ENCODE data around the gene APP.

APP gene

GRCh38 chr21:25959799-25960198, 210.8 kb downstream of the APP start:
- no peak overlapping the region for H3K9ac ChIP-seq
- H3K4me3 ChIP-seq (ENCODE audit: low read depth, low read length), result no peak overlapping the region
- H3K9me3 ChIP-seq (ENCODE audit: control insufficient read depth, low read length), result no peaks in the 10 kb centered on the region
- H3K36me3 ChIP-seq (ENCODE audit: control insufficient read depth, insufficient read depth, low read length), result no peaks in the 10 kb centered on the region
- H3K27me3 ChIP-seq (ENCODE audit: control insufficient read depth, insufficient read depth, low read length), result no peaks in the 10 kb centered on the region
- H3K4me1 ChIP-seq, result no peaks in the 10 kb centered on the region
- H3K27ac ChIP-seq, result no peak overlapping the region
- no peaks in the 10 kb centered on the region for H3K79me2 ChIP-seq
- TF ChIP-seq, protein P1, sequence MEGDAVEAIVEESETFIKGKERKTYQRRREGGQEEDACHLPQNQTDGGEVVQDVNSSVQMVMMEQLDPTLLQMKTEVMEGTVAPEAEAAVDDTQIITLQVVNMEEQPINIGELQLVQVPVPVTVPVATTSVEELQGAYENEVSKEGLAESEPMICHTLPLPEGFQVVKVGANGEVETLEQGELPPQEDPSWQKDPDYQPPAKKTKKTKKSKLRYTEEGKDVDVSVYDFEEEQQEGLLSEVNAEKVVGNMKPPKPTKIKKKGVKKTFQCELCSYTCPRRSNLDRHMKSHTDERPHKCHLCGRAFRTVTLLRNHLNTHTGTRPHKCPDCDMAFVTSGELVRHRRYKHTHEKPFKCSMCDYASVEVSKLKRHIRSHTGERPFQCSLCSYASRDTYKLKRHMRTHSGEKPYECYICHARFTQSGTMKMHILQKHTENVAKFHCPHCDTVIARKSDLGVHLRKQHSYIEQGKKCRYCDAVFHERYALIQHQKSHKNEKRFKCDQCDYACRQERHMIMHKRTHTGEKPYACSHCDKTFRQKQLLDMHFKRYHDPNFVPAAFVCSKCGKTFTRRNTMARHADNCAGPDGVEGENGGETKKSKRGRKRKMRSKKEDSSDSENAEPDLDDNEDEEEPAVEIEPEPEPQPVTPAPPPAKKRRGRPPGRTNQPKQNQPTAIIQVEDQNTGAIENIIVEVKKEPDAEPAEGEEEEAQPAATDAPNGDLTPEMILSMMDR (IDR thresholded peaks at IDR 0.05), result no peak
- H3K4me2 ChIP-seq (ENCODE audit: low read length), result no peak overlapping the region
- no peak overlapping the region for H2AFZ ChIP-seq

- Histone ChIP-seq H2AFZ (no peak overlapping the region), H3K4me1 (no peaks in the 10 kb centered on the region), H3K79me2 (no peaks in the 10 kb centered on the region), H3K4me2 (ENCODE audit: low read length) (no peak overlapping the region), H3K27me3 (ENCODE audit: control insufficient read depth, insufficient read depth, low read length) (no peaks in the 10 kb centered on the region), H3K9me3 (ENCODE audit: control insufficient read depth, low read length) (no peaks in the 10 kb centered on the region), H3K9ac (no peak overlapping the region), H3K36me3 (ENCODE audit: control insufficient read depth, insufficient read depth, low read length) (no peaks in the 10 kb centered on the region), H3K27ac (no peak overlapping the region), H3K4me3 (ENCODE audit: low read depth, low read length) (no peak overlapping the region)
- TF ChIP-seq, protein P1 (IDR thresholded peaks at IDR 0.05), result no peak
Observed at GRCh38 chr21:25956993-25957714, 213.4 kb downstream of the APP start.

DNA sequence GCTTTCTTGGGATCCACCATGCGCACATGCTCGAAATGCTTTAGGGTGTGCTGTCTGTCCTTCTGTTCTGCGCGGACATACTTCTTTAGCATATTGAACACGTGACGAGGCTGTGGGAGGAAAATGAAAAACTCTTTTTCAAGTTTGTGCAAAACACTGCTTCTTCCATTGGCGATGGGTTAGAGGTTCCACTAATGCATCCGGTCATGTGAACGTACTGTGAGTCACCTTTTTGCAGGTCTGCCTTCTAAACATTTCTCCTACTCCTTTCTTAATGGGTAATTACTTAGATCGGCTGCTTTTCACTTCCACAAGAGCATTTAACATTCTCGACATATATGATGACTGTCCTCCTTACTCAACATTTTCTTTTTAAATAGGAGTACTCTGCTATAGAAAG, 214.9 kb downstream of the APP start:
- Histone ChIP-seq H3K79me2 (no peaks in the 10 kb centered on the region), H3K4me2 (ENCODE audit: low read length) (no peak overlapping the region), H3K36me3 (ENCODE audit: control insufficient read depth, insufficient read depth, low read length) (no peaks in the 10 kb centered on the region), H3K27ac (no peak overlapping the region), H3K27me3 (ENCODE audit: control insufficient read depth, insufficient read depth, low read length) (no peaks in the 10 kb centered on the region), H3K9me3 (ENCODE audit: control insufficient read depth, low read length) (no peaks in the 10 kb centered on the region), H3K4me3 (ENCODE audit: low read depth, low read length) (no peak overlapping the region), H2AFZ (no peak overlapping the region), H3K4me1 (no peaks in the 10 kb centered on the region), H3K9ac (no peak overlapping the region)
- TF ChIP-seq, protein P1 (IDR thresholded peaks at IDR 0.05), result no peak

- Histone ChIP-seq H3K4me2 (ENCODE audit: low read length) (no peak overlapping the region), H2AFZ (no peak overlapping the region), H3K27me3 (ENCODE audit: control insufficient read depth, insufficient read depth, low read length) (no peaks in the 10 kb centered on the region), H3K4me1 (no peaks in the 10 kb centered on the region), H3K9me3 (ENCODE audit: control insufficient read depth, low read length) (no peaks in the 10 kb centered on the region), H3K9ac (no peak overlapping the region), H3K79me2 (no peaks in the 10 kb centered on the region), H3K4me3 (ENCODE audit: low read depth, low read length) (no peak overlapping the region), H3K27ac (no peak overlapping the region), H3K36me3 (ENCODE audit: control insufficient read depth, insufficient read depth, low read length) (no peaks in the 10 kb centered on the region)
- TF ChIP-seq, protein P1 (IDR thresholded peaks at IDR 0.05), result no peak
Observed at GRCh38 chr21:25953659-25954058, 216.9 kb downstream of the APP start.

DNA sequence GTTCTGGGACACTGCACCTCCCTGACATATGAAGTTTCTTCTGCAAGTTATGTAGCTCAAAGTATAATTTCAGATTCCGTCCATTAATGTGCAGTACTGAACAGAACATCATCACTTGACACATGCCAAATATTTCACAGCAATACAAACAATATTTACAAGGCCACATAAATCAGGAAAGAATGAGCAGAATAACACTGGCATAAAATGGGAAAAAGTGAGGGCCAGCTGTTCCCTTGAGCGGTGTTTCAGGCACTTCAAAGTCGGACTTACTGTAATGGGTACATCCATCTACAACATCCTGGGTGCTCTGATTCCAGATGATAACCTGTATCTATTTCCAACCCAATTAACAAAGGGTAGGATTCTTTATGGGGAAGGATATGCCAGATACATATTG, 217.4 kb downstream of the APP start:
- Histone ChIP-seq H3K79me2 (no peaks in the 10 kb centered on the region), H3K4me2 (ENCODE audit: low read length) (no peak overlapping the region), H3K4me3 (ENCODE audit: low read depth, low read length) (no peak overlapping the region), H3K9ac (no peak overlapping the region), H2AFZ (no peak overlapping the region), H3K27me3 (ENCODE audit: control insufficient read depth, insufficient read depth, low read length) (no peaks in the 10 kb centered on the region), H3K36me3 (ENCODE audit: control insufficient read depth, insufficient read depth, low read length) (no peaks in the 10 kb centered on the region), H3K9me3 (ENCODE audit: control insufficient read depth, low read length) (no peaks in the 10 kb centered on the region), H3K4me1 (no peaks in the 10 kb centered on the region), H3K27ac (no peak overlapping the region)
- TF ChIP-seq, protein P1 (IDR thresholded peaks at IDR 0.05), result no peak

Data from parathyroid adenoma (tissue), 2 donors.